ENCODE data around the gene SELENOH.
A peak's percentile ranks its signal among the peaks of the same experiment; 100 is the strongest.

SELENOH gene

DNA sequence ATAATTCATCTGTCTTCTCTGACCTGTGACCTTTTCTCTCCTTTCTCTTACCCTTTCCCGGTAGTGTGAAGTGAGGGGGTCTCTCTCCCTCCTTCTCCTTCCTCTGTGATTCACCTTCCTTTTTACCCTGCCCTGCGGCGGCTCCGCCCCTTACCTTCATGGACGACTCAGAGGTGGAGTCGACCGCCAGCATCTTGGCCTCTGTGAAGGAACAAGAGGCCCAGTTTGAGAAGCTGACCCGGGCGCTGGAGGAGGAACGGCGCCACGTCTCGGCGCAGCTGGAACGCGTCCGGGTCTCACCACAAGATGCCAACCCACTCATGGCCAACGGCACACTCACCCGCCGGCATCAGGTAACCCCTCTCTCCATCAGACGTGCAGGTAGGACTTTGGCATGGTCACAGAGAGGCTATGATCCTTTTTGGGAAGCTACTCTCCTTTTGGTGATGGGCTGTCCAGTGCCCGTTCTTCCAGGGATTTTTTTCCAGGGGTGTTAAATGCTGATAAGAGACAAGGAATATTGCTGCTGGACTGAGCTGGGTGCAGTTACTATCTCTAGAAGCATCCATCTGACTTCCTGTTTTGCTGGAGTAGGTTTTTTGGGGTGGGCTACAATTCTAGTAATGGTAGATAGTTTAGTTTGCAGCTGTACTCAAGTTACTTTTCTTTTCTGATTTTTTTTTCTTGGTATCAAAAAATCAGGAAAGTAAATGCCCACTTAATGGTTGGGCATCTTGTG is 50.2 kb downstream of the SELENOH start:
- TF ChIP-seq, protein P1, sequence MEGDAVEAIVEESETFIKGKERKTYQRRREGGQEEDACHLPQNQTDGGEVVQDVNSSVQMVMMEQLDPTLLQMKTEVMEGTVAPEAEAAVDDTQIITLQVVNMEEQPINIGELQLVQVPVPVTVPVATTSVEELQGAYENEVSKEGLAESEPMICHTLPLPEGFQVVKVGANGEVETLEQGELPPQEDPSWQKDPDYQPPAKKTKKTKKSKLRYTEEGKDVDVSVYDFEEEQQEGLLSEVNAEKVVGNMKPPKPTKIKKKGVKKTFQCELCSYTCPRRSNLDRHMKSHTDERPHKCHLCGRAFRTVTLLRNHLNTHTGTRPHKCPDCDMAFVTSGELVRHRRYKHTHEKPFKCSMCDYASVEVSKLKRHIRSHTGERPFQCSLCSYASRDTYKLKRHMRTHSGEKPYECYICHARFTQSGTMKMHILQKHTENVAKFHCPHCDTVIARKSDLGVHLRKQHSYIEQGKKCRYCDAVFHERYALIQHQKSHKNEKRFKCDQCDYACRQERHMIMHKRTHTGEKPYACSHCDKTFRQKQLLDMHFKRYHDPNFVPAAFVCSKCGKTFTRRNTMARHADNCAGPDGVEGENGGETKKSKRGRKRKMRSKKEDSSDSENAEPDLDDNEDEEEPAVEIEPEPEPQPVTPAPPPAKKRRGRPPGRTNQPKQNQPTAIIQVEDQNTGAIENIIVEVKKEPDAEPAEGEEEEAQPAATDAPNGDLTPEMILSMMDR (IDR thresholded peaks at IDR 0.05; ENCODE audit: extremely low read depth, missing control alignments): no peak
- no peak for DNase-seq (ENCODE audit: low spot score)

GRCh38 chr11:57792060-57792541 is 50.8 kb downstream of the SELENOH start:
- DNase-seq (ENCODE audit: low spot score): peak; percentile 86
- TF ChIP-seq, protein P1 (IDR thresholded peaks at IDR 0.05; ENCODE audit: extremely low read depth, missing control alignments): no peak

GRCh38 chr11:57792870-57793269 is 51.6 kb downstream of the SELENOH start:
- TF ChIP-seq, protein P1 (IDR thresholded peaks at IDR 0.05; ENCODE audit: extremely low read depth, missing control alignments): no peak
- no peak for DNase-seq (ENCODE audit: low spot score)

Measured in GM20000 (cell line).